Measurements from ENCODE around the gene CNOT8.
A peak's percentile ranks its signal among the peaks of the same experiment; 100 is the strongest.

Gene CNOT8

DNA sequence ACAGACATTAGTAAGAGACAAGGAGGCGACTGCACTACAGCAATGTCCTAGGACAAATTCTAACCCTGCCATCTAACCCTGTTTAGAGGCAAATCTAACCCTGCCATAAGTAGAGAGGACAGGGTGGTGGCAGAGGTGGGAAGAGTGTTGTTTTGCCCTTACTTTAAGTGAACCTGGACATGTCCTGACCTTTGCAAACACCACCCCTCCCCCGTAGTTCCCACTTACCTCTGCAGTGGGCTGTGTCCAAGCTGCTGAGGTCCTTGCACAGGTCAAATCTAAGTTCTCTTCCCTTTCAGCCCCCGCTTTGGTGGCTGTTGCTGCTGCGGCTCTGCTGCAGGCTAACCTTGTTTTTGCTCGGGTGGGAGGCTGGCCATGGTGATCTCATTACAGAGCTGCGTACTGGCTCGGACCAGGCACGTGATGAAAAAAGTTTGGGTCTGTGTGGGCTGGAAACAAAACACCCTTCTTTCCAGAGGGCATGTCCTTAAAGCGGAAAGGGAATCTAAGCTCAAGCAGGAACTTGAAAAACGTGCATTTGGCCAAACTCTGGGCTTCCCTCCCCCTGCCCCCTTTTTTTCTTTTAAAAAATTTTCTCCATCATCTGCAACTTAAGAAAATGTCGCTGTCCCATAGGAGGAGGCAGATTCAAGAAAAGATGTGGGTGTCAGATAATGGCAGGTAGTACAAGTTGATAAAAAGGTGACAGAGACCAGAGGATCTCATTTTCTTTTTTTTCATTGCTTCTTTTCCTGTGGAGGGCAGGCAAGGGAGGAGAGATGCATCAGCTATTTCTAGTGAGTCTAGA lies 8.0 kb upstream of the CNOT8 start, which contains the start of gene FAXDC2:
Gene FAXDC2, minus strand, starts transcription at position 349 of the 808 bp plus-strand sequence. CDS start 12,425 bp downstream, outside the sequence.
- Histone ChIP-seq H3K9me3 (ENCODE audit: insufficient read depth, low read length) (no peaks in the 10 kb centered on the region), H3K27me3 (ENCODE audit: low read depth, low read length) (no peaks in the 10 kb centered on the region), H3K36me3 (replicated peaks; ENCODE audit: low read depth, low read length) (no peaks in the 10 kb centered on the region), H2AFZ (ENCODE audit: low read depth, low read length) (no peak within 1 kb of the TSS), H3K27ac (ENCODE audit: low read length) (no peak within 1 kb of the TSS), H4K20me1 (ENCODE audit: insufficient read depth, low read length) (no peaks in the 10 kb centered on the region), H3K4me3 (ENCODE audit: low read length) (no peak within 1 kb of the TSS), H3K9ac (ENCODE audit: low read length) (no peak within 1 kb of the TSS), H3K79me2 (ENCODE audit: low read length) (no peaks in the 10 kb centered on the region), H3K4me2 (ENCODE audit: low read length) (no peak within 1 kb of the TSS), H3K4me1 (ENCODE audit: low read length) (no peaks in the 10 kb centered on the region)
- no peak for TF ChIP-seq EZH2phosphoT487 (IDR thresholded peaks at IDR 0.05; ENCODE audit: low read depth)
- TF ChIP-seq, protein P1, sequence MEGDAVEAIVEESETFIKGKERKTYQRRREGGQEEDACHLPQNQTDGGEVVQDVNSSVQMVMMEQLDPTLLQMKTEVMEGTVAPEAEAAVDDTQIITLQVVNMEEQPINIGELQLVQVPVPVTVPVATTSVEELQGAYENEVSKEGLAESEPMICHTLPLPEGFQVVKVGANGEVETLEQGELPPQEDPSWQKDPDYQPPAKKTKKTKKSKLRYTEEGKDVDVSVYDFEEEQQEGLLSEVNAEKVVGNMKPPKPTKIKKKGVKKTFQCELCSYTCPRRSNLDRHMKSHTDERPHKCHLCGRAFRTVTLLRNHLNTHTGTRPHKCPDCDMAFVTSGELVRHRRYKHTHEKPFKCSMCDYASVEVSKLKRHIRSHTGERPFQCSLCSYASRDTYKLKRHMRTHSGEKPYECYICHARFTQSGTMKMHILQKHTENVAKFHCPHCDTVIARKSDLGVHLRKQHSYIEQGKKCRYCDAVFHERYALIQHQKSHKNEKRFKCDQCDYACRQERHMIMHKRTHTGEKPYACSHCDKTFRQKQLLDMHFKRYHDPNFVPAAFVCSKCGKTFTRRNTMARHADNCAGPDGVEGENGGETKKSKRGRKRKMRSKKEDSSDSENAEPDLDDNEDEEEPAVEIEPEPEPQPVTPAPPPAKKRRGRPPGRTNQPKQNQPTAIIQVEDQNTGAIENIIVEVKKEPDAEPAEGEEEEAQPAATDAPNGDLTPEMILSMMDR (IDR thresholded peaks at IDR 0.05; ENCODE audit: low read depth, low read length), result no peak

DNA sequence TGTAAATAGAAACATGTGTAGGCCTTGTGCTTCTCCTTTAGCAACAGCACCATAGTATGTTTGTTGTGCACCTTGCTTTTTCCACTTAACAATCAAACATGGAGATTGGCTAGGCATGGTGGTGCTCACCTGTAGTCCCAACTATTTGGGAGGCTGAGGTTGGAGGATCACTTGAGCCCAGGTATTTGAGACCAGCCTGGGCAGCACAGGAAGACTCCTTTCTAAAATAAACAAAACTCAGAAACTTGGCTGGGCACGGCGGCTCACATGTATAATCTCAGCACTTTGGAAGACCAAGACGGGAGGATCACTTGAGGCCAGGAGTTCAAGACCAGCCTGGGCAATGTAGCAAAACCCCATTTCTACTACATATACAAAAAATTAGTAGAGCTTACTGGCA lies 7.1 kb upstream of the CNOT8 start:
- no peak overlapping the region for H2AFZ ChIP-seq (ENCODE audit: low read depth, low read length)
- no peaks in the 10 kb centered on the region for H3K9me3 ChIP-seq (ENCODE audit: insufficient read depth, low read length)
- no peak overlapping the region for H3K4me2 ChIP-seq (ENCODE audit: low read length)
- H4K20me1 ChIP-seq (ENCODE audit: insufficient read depth, low read length), result no peaks in the 10 kb centered on the region
- no peaks in the 10 kb centered on the region for H3K36me3 ChIP-seq (replicated peaks; ENCODE audit: low read depth, low read length)
- no peak overlapping the region for H3K9ac ChIP-seq (ENCODE audit: low read length)
- H3K27me3 ChIP-seq (ENCODE audit: low read depth, low read length), result no peaks in the 10 kb centered on the region
- no peak overlapping the region for H3K27ac ChIP-seq (ENCODE audit: low read length)
- no peaks in the 10 kb centered on the region for H3K4me1 ChIP-seq (ENCODE audit: low read length)
- no peak for TF ChIP-seq EZH2phosphoT487 (IDR thresholded peaks at IDR 0.05; ENCODE audit: low read depth)
- TF ChIP-seq, protein P1 (IDR thresholded peaks at IDR 0.05; ENCODE audit: low read depth, low read length), result no peak
- H3K4me3 ChIP-seq (ENCODE audit: low read length), result no peak overlapping the region
- H3K79me2 ChIP-seq (ENCODE audit: low read length), result no peaks in the 10 kb centered on the region

DNA sequence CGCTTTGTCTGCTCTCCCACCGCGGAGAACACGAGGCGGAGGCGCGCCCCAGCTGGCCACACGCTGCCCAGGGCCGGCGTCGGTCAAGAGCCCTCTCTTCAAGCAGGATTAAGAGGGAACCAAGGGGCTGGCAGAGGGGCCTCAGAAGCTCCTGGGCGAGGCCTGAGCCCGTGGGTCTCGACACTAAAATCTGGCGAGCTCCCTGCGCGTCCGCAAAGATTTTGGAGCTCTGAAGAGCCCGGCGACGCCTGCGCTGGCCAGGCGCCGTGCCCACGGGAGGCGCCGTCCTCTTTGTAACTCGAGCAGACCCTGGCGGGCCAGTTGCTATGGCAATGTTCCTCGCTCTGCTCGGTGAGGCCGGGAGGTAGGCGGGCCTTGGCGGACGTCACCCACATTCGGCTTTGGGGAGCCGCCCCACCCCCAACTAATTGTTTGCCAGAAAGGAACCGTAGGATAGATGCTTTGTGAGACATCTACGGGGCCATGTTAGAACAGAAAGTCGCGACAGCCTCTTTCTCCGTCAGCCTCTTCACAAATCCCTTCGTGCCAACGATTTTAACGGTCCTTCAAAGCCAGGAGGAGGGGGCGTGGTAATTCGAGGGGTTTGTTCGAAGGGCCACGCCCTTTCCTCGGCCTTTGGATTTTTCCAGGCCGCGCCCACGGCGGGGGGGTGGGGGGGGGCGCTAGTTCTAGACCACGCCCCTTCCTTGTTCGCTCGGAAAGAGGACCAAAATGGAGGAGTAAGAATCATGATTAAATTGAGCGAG lies 714 bp upstream of the CNOT8 start:
- peak overlapping the region; percentile 97 for H3K9ac ChIP-seq (ENCODE audit: low read length)
- H3K9me3 ChIP-seq (ENCODE audit: insufficient read depth, low read length), result no peaks in the 10 kb centered on the region
- peak overlapping the region; percentile 98 for H3K4me3 ChIP-seq (ENCODE audit: low read length)
- peaks cover 23% of the 10 kb centered on the region for H4K20me1 ChIP-seq (ENCODE audit: insufficient read depth, low read length)
- H3K4me2 ChIP-seq (ENCODE audit: low read length), result peak overlapping the region; percentile 97
- H3K4me1 ChIP-seq (ENCODE audit: low read length), result peaks cover 28% of the 10 kb centered on the region
- peaks cover 43% of the 10 kb centered on the region for H3K79me2 ChIP-seq (ENCODE audit: low read length)
- H3K27me3 ChIP-seq (ENCODE audit: low read depth, low read length), result no peaks in the 10 kb centered on the region
- no peak for TF ChIP-seq EZH2phosphoT487 (IDR thresholded peaks at IDR 0.05; ENCODE audit: low read depth)
- TF ChIP-seq, protein P1 (IDR thresholded peaks at IDR 0.05; ENCODE audit: low read depth, low read length), result no peak
- no peaks in the 10 kb centered on the region for H3K36me3 ChIP-seq (replicated peaks; ENCODE audit: low read depth, low read length)
- peak overlapping the region; percentile 89 for H3K27ac ChIP-seq (ENCODE audit: low read length)
- peak overlapping the region; percentile 91 for H2AFZ ChIP-seq (ENCODE audit: low read depth, low read length)

All from OCI-LY3 (cell line).